ENCODE measurements around the gene PLK3.
"Not testable (repeated sequence)": the region's sequence is repeated elsewhere in the genome, so short reads cannot be mapped to it uniquely, and the experiment has no call there.

The PLK3 gene

DNA sequence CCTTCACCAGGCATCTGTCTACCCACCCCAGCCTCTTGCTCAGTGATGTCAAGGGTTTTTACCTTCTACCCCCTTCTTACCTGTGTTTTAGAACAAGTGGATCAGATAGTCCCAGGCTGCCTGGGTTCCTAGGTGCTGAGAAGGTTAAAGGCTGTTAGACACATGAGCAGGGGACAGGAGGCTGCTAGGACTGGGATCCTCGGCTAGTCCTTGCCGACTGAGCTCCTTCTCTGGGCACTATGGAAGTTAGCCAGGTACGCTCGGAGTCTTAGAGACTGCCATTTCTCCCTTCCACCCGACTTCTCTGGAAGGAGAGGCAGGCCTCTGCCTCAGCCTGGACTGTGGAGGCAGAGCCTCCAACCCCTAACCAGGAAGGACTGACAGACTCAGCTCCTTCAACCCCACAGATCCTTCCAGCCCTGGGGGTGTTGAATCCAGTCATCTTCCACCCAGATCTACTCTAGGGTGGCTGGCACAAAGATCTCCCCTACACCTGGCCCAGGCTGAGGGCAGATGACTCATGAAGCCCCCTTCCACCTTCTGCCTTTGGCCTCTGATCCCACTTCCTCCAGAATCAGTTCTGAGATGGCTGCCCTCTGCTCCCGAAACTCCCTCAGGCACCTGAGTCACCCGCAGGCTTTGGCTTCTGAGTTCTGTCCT lies 6.7 kb downstream of the PLK3 start, which contains the start of gene DYNLT4:
Gene DYNLT4 (minus strand): TSS at position 648 of the 660 bp plus-strand sequence. CDS start 683 bp downstream, outside the sequence.
- no peak for DNase-seq (ENCODE audit: low read depth in 2 of 2)
- peak within 1 kb of the TSS in 1 of 2 donors; percentile 57 for H3K4me3 ChIP-seq (replicated peaks in 1 of 2; ENCODE audit: low read depth in 2 of 2, low read length in 2 of 2)
- TF ChIP-seq, protein P1, sequence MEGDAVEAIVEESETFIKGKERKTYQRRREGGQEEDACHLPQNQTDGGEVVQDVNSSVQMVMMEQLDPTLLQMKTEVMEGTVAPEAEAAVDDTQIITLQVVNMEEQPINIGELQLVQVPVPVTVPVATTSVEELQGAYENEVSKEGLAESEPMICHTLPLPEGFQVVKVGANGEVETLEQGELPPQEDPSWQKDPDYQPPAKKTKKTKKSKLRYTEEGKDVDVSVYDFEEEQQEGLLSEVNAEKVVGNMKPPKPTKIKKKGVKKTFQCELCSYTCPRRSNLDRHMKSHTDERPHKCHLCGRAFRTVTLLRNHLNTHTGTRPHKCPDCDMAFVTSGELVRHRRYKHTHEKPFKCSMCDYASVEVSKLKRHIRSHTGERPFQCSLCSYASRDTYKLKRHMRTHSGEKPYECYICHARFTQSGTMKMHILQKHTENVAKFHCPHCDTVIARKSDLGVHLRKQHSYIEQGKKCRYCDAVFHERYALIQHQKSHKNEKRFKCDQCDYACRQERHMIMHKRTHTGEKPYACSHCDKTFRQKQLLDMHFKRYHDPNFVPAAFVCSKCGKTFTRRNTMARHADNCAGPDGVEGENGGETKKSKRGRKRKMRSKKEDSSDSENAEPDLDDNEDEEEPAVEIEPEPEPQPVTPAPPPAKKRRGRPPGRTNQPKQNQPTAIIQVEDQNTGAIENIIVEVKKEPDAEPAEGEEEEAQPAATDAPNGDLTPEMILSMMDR (IDR thresholded peaks at IDR 0.05; ENCODE audit: low read depth, low read length), result no peak

DNA sequence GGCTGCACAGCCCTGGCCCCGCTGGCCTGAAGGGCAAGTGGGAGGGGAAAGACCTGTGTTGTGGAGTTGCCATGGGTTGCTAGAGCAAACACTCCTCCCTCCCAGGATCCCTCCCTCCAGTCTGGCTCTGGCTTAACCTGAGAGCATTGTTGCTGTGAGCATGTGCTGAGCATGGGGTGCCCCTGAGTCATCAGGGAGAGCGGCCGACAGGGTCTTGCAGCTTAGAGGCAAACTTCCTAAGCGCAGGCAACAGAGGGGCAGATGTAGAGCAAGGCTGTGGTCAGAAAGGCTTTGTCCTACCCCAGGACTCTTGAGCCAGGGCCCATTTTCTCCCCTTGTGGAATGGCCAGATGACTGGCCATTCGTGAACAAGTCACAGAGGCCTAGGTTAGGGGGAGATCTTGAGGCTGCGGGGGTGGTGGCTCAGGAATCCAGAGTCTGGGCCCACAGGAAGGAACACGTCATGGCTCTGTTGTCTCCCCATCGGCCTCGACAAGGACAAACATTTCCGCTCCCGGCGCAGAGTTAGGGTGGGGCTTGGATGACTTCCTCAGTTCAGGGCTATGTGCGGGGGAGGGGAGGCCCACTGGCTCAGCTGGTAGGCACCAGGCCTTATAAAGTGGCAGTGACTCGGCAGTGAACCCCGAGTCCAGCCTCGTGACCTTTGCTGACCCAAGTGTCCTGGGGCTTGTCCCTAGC lies 7.3 kb downstream of the PLK3 start:
- peak overlapping the region in 1 of 2 donors; percentile 57 for H3K4me3 ChIP-seq (replicated peaks in 1 of 2; ENCODE audit: low read depth in 2 of 2, low read length in 2 of 2)
- TF ChIP-seq, protein P1 (IDR thresholded peaks at IDR 0.05; ENCODE audit: low read depth, low read length), result no peak
- DNase-seq (ENCODE audit: low read depth in 2 of 2), result peak; percentile 100

DNA sequence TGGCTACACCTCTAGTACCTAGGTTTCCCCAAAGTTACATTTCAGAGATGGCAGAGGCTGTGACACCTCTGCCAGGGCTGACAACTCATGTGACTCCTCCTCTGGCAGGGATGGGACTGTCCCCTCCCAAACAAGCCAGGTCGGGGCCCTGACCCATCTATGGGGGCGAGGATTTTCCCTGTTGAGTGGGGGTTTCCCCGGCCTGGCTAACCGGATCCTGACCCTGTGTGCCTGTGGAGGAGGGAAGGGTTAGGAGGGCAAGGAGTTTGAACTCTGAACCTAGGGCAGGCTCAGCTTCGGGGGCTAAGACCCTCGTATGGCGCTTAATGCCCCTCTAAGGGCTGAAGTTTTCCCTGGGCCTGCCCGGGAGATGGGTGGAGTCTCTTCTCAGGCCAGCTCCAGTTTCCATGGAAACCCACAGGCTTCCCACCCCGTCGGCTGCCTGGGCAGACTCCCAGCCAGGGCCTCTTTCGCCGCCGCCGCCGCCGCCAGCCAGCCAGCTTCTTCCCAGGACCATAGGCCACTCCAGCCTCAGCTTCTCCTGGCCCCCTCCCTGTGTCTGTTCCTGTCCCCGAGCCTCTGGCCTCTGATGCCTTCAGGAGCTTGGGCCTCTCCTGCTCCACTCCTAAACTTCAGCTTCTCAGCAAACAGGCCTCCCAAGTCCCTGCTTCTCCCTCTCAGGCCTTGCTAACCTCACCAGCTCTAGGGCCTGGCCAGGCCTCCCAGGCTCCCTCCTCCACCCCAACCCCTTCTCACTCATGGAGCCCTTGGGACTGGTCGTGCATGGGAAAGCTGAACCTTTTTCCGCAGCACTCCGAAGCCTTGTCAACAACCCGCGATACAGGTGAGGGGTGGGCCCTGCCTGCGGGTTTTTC lies 8.1 kb downstream of the PLK3 start, which contains the start of gene BTBD19:
Gene BTBD19 (plus strand): TSS at position 461 of the 875 bp plus-strand sequence. CDS start 298 bp downstream, at position 759.
- H3K4me3 ChIP-seq (replicated peaks in 1 of 2; ENCODE audit: low read depth in 2 of 2, low read length in 2 of 2), result peak within 1 kb of the TSS; percentile 53 to 57
- TF ChIP-seq, protein P1 (IDR thresholded peaks at IDR 0.05; ENCODE audit: low read depth, low read length), result no peak
- peak; percentile 95 to 98 for DNase-seq (ENCODE audit: low read depth in 2 of 2)

DNA sequence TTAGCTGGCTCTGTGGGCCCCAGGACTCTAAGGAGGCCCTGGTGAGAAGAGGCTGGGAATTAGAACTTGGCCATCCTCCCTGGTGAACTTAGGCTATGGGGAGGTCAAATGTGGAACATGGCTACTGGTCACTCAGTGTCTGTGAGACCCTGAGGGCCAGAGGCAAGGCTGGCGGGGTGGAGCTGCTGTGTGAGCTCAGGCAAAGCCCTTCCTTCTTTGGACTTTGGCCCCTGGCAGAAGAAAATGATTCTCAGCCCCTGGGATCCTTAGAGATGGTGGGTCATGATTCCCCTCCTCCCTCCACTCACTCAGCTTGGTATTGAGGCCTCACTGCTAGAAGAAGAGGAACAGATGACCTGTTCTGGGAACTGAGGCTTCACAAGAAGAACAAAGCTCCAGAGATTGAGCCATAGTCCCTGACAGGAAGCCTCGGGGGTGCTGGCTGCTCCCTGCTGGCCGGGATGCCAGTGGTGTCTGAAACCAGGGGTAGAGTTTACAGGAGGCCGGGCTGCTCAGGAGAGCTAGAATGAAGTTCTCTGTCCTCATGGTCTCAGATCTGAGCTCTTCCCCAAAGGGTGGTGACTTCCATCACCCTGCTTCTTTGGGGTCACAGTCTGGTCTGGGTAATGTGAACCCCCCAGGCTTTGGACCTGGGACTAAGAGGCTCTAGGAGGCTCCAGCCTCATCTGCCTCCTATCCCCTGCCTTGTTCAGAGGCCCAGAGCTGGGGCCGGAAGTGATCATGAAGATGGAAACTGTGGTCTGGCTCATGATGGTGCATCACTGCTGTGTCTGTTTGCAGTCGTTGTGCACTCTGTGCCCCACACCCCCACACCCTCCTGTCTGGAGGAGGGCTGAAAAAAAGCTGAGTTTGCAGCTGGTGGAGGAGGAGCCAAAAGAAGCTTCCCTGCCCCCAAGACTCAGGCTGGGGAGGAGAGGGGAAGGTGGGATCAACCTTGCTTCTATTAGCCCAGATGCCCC lies 9.1 kb downstream of the PLK3 start:
- TF ChIP-seq, protein P1 (IDR thresholded peaks at IDR 0.05; ENCODE audit: low read depth, low read length), result peak; percentile 20
- peak; percentile 81 to 85 for DNase-seq (ENCODE audit: low read depth in 2 of 2)
- peak overlapping the region; percentile 53 to 57 for H3K4me3 ChIP-seq (replicated peaks in 1 of 2; ENCODE audit: low read depth in 2 of 2, low read length in 2 of 2)

DNA sequence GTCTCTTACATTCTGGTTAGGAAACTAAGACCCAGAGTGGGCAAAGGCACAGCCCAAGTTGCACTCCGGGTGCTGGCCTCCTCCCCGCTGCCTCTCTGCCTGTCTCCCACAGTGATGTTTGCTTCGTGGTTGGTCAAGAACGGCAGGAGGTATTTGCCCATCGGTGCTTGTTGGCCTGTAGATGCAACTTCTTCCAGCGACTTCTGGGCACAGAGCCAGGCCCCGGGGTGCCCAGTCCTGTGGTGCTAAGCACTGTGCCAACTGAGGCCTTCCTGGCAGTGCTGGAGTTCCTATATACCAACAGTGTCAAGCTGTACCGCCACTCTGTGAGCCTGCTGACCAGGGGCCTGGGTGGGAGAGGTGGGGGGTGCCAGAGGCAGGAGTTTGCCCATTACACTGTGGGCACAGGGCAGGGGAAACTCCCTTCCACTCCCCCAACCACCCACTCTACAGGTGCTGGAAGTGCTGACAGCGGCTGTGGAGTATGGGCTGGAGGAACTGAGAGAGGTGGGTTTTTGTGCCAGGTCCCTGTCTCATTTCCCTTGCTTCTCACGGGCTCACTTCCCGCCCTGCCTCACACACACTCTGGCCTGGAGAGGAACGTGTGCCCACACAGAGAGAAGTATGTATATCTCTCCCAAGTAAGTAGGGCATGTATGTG lies 10.1 kb downstream of the PLK3 start:
- H3K4me3 ChIP-seq (replicated peaks in 1 of 2; ENCODE audit: low read depth in 2 of 2, low read length in 2 of 2), result peak overlapping the region; percentile 53 to 57
- DNase-seq (ENCODE audit: low read depth in 2 of 2), result peak in 1 of 2 donors; percentile 74
- TF ChIP-seq, protein P1 (IDR thresholded peaks at IDR 0.05; ENCODE audit: low read depth, low read length), result no peak

DNA sequence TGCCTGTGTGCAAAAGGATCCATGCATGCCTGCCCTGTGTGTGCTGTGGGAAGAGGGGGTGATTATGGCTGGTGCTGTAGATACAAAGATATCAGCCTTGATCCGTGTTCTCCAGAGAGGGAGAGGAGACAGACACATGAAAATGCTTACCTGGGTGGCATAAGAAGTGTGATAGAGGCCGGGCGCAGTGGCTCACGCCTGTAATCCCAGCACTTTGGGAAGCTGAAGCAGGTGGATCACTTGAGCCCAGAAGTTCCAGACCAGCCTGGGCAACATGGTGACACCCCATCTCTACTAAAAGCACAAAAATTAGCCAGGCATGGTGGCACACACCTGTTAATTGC lies 10.6 kb downstream of the PLK3 start:
- not testable (repeated sequence) for H3K4me3 ChIP-seq (replicated peaks in 1 of 2; ENCODE audit: low read depth in 2 of 2, low read length in 2 of 2); DNase-seq (ENCODE audit: low read depth in 2 of 2)
